A673 (cell line): ENCODE measurements around the gene HUS1. TPM values are rescaled to one million over a fixed set of nuclear protein-coding genes. Genes with fewer than 3 reads are reported as not detected.

Experiments
- BruUV-seq: library from RNA; stranded (reverse); fragments of 400-500 nt; replicated peaks from 2 replicates; lab custom pipeline; 2021; lab: Mats Ljungman, UMichigan
- CTCF ChIA-PET: fragments of 300-600 bp; sonication (Branson Sonifier 250); formaldehyde crosslinking; loops from one replicate; lab custom pipeline; 2022; ENCODE audit warnings: antibody characterized with exemption; lab: Charles Lee
- POLR2A ChIA-PET: fragments of 300-600 bp; sonication (Branson Sonifier 250); formaldehyde crosslinking; loops from one replicate; lab custom pipeline; 2022; ENCODE audit warnings: antibody characterized with exemption; ENCODE audit not compliant: low non-redundant PET; lab: Charles Lee
- DNase-seq: peaks from one replicate; pipeline ENCODE4 v3.0.0-alpha.2; 2015; ENCODE audit warnings: low spot score
- H3K27ac ChIP-seq: fragments of 200-600 bp; sonication (generic); 2 replicates; pipeline ENCODE4 v1.5.1; 2016; ENCODE audit warnings: mixed run types, low read depth, mild to moderate bottlenecking, mixed read lengths, antibody characterized with exemption, low read length; ENCODE audit not compliant: poor library complexity, severe bottlenecking
- H3K27me3 ChIP-seq: fragments of 200-600 bp; sonication (generic); replicated peaks from 2 replicates; pipeline ENCODE4 v1.6.1; 2017; ENCODE audit warnings: mixed run types, low read depth, mild to moderate bottlenecking, mixed read lengths, antibody characterized with exemption, low read length; ENCODE audit not compliant: insufficient read depth, poor library complexity
- H3K36me3 ChIP-seq: fragments of 200-600 bp; sonication (generic); 2 replicates; pipeline ENCODE4 v1.6.1; 2016; ENCODE audit warnings: mixed run types, mild to moderate bottlenecking, mixed read lengths, antibody characterized with exemption, low read length; ENCODE audit not compliant: insufficient read depth, poor library complexity, severe bottlenecking
- H3K4me1 ChIP-seq: fragments of 200-600 bp; sonication (generic); 2 replicates; pipeline ENCODE4 v1.6.1; 2017; ENCODE audit warnings: mixed run types, mild to moderate bottlenecking, mixed read lengths, antibody characterized with exemption, low read length; ENCODE audit not compliant: insufficient read depth, poor library complexity, severe bottlenecking
- H3K4me3 ChIP-seq: fragments of 200-600 bp; sonication (generic); 2 replicates; pipeline ENCODE4 v1.5.1; 2016; ENCODE audit warnings: low read depth, mixed run types, mild to moderate bottlenecking, mixed read lengths, low read length; ENCODE audit not compliant: poor library complexity, severe bottlenecking
- H3K9me3 ChIP-seq: fragments of 200-600 bp; sonication (generic); 2 replicates; pipeline ENCODE4 v1.6.1; 2016; ENCODE audit warnings: mixed run types, low read depth, mild to moderate bottlenecking, mixed read lengths, antibody characterized with exemption, low read length; ENCODE audit not compliant: poor library complexity, severe bottlenecking
- EZH2 ChIP-seq: fragments of 200-600 bp; sonication (generic); IDR thresholded peaks from 2 replicates; pipeline ENCODE4 v1.6.1; 2017; ENCODE audit warnings: borderline replicate concordance, low read depth, mild to moderate bottlenecking, mixed read lengths, antibody characterized with exemption, low read length; ENCODE audit not compliant: poor library complexity, severe bottlenecking
- intact Hi-C: fragments of 100-400 bp; cut with micrococcal nuclease; formaldehyde crosslinking; loops from one replicate; pipeline ENCODE4 v1.10.0; 2022; ENCODE audit not compliant: unreplicated experiment
- total RNA-seq: library from RNA; stranded (reverse); gene quantifications from 2 replicates; pipeline ENCODE4 v1.2.3, GENCODE V29; 2021
- TF ChIP-seq, protein P1 (sequence below): fragments of 300-800, 200-600 bp; sonication (generic); conservative IDR thresholded peaks from 2 replicates; pipeline ENCODE4 v1.5.1; 2017; ENCODE audit warnings: low read depth, mild to moderate bottlenecking, antibody characterized with exemption, low read length, moderate library complexity, mixed read lengths

Gene HUS1
- total RNA-seq, 1 experiment from 2014 or later, result 53.3 TPM

- no peak overlapping the region for H3K4me3 ChIP-seq
- no peaks in the 10 kb centered on the region for H3K27me3 ChIP-seq
- TF ChIP-seq, protein P1, sequence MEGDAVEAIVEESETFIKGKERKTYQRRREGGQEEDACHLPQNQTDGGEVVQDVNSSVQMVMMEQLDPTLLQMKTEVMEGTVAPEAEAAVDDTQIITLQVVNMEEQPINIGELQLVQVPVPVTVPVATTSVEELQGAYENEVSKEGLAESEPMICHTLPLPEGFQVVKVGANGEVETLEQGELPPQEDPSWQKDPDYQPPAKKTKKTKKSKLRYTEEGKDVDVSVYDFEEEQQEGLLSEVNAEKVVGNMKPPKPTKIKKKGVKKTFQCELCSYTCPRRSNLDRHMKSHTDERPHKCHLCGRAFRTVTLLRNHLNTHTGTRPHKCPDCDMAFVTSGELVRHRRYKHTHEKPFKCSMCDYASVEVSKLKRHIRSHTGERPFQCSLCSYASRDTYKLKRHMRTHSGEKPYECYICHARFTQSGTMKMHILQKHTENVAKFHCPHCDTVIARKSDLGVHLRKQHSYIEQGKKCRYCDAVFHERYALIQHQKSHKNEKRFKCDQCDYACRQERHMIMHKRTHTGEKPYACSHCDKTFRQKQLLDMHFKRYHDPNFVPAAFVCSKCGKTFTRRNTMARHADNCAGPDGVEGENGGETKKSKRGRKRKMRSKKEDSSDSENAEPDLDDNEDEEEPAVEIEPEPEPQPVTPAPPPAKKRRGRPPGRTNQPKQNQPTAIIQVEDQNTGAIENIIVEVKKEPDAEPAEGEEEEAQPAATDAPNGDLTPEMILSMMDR, result no peak
- TF ChIP-seq EZH2, result no peak
- no peak overlapping the region for H3K27ac ChIP-seq
- intact Hi-C loops, result no loop called here
- BruUV-seq, result no TSS peak
- ChIA-PET CTCF (no interaction called here), POLR2A (no interaction called here)
- H3K4me1 ChIP-seq, result no peaks in the 10 kb centered on the region
- DNase-seq, result no peak
- H3K36me3 ChIP-seq, result no peaks in the 10 kb centered on the region
- H3K9me3 ChIP-seq, result no peaks in the 10 kb centered on the region
Measured at GRCh38 chr7:47933215-47933614, 46.2 kb downstream of the HUS1 start.

DNA sequence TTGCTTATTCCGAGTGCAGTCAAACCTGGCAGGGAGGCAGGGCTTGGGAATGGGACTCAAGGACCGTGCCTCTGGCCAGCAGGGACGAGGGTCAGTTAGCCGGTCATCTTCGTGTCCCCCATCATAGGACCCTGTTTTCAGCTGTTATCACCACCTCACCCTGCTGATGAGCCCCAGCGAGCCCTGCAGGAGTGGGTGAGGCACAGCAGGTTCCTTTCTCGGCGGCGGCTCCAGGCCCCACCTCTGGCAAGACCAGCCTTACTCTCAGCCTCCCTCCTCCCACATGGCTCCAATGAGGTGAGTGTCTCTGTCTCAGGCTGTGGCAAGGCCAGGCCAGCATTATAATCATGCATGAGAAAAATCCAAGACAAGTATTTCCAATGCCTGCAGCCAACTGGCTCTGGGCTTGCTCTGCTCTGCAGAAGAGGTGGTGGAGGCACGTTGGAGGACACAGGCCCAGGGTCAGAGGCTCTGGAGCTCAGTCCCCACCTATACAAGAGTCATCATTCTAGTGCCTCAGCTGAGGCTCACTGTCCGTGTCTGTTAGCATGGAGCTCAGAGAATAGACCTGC, 46.9 kb downstream of the HUS1 start:
- H3K36me3 ChIP-seq, result no peaks in the 10 kb centered on the region
- BruUV-seq, result no TSS peak
- no peaks in the 10 kb centered on the region for H3K9me3 ChIP-seq
- H3K4me3 ChIP-seq, result no peak overlapping the region
- intact Hi-C loops, result no loop called here
- DNase-seq, result no peak
- TF ChIP-seq, protein P1, result no peak
- no peak for TF ChIP-seq EZH2
- CTCF ChIA-PET, result no interaction called here
- no peaks in the 10 kb centered on the region for H3K4me1 ChIP-seq
- no peaks in the 10 kb centered on the region for H3K27me3 ChIP-seq
- POLR2A ChIA-PET, result no interaction called here
- no peak overlapping the region for H3K27ac ChIP-seq

DNA sequence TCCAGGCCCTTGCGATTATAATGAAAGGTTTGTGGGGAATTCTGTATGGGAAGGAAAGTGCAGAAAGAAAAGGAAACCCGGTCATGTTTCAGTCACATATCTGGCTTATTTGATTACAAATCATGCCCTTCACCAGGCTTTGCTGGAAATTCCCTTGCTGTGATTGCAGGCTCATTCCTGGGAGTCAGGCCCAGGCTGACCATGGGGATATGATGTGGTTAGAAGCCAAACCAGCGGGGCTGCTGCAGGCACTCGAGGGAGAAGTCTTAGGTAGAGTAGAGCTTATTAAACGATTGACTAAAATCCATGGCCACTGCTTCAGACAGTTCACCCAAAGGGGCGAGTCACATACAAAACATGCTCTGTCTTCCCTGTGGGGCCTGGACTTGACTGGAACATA, 47.4 kb downstream of the HUS1 start:
- Histone ChIP-seq H3K9me3 (no peaks in the 10 kb centered on the region), H3K27me3 (no peaks in the 10 kb centered on the region), H3K36me3 (no peaks in the 10 kb centered on the region), H3K27ac (no peak overlapping the region), H3K4me1 (no peaks in the 10 kb centered on the region), H3K4me3 (no peak overlapping the region)
- TF ChIP-seq EZH2, result no peak
- TF ChIP-seq, protein P1, result no peak
- no peak for DNase-seq
- ChIA-PET CTCF (no interaction called here), POLR2A (no interaction called here)
- intact Hi-C loops, result no loop called here
- no TSS peak for BruUV-seq
